ENCODE data around the gene IL1RL1.

Gene IL1RL1

DNA sequence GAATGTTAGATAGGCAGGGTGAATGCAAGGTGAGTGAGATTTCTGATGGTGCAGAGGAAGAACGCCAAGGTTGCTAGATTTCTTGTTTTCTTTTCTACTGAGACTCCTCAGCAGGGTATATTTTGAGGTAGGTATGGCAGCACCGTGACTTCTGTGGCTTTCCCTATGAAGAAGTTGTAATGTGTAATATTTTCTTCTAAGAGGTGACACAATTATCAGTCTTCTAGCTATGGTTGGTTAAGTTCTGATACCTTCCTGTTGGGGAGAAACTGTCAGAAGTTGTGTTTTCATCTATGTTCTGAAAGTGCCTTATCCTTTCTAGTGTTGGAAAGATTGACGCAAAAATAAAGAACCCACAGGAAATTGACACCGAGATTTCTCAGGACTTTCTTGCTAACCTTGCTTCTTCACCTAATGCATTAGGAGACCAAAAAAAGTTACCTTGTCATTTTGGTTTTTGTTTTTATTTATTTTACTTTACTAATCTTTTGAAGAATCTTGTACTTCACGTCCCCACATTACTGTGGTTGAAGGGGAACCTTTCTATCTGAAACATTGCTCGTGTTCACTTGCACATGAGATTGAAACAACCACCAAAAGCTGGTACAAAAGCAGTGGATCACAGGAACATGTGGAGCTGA, 56.1 kb downstream of the IL1RL1 start:
- no peak for DNase-seq (ENCODE audit: low read depth in 2 of 2)

DNA sequence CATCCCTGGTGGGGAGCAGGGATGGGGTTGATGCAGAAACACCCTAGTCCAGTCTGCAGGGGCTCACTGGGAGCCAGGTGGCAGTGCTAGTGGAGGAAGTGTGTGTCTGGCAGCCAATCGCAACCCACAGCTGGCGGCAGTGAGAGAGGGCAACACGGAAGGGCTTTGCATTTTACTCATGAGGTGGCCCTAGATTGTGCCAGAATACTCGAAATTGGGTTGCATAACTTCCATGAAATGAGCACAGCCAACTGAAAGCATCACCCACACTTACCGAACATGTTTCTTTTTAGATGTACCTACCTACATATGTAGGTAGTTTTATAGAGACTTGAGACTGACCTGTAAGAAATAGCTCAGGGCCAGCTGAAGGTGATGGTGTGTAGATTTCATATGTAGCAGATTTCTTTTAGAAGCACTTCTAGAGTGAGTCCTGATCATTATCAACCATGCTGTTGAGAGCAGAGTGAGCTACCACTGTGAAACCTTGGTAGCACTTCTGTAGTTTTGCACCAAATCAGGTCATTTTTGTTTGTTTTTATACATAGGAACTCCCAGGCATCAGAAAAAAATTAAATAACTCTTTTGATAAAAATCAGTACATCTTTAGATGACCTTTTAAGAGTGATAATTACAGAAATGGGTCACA, 57.2 kb downstream of the IL1RL1 start:
- no peak for DNase-seq (ENCODE audit: low read depth in 2 of 2)

DNA sequence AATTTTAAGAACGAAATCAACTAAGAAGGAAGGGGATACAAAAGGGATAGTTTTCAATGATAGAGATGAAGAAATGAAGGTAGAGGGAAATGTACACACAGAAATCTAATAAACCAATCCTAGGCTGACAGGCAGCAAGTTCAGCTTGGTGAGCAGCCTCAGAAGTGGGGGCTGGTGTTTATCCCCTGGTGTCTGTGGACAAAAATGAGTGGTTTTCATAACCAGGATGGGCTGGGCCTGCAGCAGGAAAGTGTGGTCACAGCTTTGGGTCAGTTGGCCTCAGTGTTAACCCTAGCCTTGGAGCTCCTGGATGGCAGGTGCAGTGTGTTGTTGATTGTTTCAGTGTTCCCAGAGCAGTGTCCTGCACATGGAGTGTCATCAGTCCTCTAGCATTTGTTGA, 58.5 kb downstream of the IL1RL1 start:
- DNase-seq (ENCODE audit: low read depth in 2 of 2), result no peak

DNA sequence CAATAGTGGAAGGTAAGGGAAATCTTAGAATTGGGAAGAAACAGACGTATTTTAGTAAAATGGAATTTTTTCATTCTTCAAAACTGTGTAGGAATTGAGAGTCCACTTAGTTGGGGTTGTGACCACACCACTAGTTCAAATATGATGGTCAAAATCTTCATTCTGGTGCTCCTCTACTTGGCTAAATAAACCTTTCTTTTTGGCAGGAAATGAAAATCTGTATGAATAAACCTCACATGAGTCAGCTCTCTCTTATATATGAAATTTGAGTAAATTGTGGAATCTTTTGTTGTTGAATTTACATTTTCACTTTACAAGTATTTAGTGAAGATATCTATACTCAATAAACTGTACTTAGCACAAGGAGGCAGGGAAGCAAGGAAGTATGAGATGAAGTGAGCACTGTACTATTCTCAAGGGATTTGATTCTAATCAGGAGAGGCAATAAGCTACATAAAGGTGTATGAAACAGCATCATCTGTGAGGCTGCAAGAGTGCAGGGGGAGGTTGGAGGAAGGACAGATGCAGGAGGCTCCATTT, 64.8 kb downstream of the IL1RL1 start:
- DNase-seq (ENCODE audit: low read depth in 2 of 2), result no peak

DNA sequence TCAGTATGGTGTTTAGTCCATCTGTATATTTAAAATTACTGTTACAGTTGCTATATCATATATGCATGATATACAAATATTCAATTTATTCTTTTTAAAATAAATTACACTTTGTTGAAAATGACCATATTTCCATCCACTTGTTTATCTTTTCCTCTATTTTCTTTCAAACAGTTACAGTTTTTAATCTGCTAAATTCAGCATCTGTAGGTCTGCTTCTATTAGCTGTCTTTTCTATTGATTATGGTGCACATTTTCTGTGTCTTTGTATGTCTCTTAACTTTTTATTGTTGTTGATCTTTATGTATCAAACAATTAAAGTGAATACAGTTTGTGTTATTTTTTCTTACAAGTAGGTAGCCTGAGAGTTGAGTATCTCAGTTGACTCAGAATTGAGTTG, 72.4 kb downstream of the IL1RL1 start:
- DNase-seq (ENCODE audit: low read depth in 2 of 2), result no peak

DNA sequence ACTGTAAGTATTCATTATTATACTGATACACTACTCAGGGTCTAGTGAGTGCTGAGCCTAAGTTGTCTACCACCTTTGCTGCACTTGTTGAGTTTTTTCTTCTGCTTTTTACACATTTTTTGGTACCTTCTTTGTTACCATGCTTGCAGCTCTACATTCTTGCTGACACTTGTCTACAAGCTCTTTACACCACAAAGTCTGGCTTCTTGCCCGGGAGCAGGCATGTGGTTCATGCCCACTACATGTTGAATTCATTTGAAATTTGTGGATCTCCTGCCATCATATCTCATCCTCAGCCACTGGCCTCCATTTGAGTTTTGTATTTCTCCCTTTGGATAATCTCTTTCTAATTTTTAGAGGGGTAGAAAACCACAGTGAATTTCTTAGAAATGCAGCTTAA, 74.2 kb downstream of the IL1RL1 start:
- no peak for DNase-seq (ENCODE audit: low read depth in 2 of 2)

DNA sequence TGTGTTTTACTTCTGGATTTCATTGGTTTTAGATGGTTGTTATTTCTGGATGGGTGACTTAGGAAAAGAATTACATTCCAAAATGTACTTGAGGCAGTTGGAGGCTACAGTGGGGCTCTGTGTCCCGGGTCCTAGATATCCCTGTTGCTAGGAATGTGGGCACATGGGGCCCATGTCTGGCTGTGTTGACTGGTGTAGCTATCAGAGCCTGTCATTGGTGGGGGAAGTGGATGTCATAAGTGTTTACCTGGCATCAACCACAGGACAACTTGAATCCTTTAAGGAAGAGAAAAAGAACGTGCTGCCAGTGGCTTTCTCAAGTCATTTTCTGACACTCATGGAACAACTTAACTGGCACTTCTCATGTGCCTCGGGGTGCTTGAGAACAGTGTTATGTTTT, 74.6 kb downstream of the IL1RL1 start:
- no peak for DNase-seq (ENCODE audit: low read depth in 2 of 2)

DNA sequence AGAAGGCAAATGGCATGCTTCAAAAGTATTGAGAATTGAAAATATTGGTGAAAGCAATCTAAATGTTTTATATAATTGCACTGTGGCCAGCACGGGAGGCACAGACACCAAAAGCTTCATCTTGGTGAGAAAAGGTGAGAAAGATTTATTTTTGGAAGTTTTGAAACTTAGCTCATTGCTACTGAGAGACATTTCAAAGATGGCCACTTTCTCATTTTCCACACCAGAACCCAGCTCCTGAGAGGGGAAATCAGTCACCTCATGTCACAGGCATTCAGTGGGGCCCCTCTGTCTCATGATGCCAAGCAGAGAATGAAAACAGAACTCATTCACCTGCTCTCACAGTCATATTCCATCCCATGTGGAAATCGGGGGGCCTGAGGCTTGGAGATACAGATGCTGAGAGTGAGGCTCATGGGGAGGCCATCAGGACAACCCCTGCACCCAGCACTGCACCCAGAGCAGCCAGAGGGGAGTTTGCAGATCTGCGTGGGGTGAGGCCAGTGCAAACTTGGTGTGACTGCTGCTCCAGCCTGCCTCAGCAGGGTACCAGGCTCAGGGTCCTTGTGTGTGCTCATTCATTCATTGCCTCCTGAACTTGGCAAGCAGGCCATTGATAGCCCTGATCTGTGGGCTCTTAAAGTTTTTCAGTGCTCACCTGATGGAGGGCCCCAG, 75.6 kb downstream of the IL1RL1 start:
- no peak for DNase-seq (ENCODE audit: low read depth in 2 of 2)

DNA sequence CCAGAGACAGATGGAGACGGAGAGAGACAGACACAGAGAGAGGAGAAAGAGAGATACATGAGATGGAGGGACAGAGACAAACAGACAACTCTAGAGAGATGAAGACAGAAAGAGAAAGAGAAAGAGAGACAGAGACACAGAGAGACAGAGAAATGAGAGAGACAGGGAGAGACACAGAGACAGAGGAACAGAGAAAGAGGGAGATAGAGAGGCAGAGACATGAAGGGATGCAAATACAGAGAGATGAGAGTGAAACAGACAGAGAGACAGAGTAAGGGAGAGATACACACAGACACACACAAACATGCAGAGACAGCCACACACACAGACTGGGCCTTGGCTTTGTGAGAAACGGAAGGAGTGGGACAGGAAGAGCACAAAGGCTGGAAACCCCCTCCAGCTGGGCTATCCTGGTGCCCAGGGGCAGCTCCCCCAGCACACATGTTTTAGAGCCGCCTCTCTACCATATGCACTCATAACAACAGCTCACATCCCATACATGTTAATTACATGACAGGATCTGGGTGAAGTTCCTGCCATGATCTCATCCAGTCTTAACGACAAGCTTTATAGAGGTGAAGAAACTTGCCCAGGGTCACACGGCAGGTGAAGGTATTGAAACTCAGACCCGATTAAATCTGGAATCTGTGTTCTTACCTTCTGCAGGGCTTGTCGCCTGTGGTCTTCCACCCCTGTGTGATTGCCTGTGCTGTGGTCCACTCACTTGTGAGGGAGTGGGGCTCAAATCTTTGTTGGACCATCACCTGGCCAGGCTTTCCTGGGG, 76.6 kb downstream of the IL1RL1 start:
- no peak for DNase-seq (ENCODE audit: low read depth in 2 of 2)

DNA sequence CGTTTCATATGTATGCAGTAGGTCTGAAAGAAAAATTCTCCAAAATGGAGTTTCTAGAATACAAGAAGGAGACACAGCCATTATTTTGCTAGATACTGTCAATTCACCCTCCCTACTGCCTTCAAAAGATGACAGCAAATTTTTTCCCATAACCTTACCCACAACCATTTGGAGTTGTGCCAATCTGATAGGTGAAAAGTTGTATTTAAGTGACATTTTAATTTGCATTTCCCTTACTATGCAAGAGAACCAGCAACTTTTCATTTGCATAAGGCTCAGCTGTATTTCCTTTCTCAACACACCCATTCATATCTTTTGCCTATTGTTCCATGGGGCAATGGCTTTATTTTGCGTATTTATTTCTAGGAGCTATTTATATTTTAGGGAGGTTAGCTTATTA, 80.2 kb downstream of the IL1RL1 start:
- no peak for DNase-seq (ENCODE audit: low read depth in 2 of 2)

DNA sequence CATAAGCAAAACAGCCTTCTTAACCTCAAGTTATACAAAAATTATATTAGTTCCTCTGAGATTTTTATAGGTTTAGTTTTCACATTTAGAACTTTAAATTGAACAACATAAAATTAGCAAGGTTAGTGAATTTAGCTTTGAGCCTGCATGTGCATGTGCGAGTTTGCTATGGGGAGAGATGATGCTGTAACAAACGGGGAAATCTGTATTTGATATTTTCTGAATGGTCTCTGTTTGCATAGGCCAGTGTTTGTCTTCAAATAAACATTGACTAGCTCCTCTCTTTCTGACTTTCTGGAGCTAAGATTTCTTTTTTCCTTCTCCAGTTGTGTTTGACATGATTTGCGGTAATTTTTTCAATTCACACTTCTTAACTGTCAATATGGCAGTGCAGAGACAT, 80.7 kb downstream of the IL1RL1 start:
- DNase-seq (ENCODE audit: low read depth in 2 of 2), result no peak

DNA sequence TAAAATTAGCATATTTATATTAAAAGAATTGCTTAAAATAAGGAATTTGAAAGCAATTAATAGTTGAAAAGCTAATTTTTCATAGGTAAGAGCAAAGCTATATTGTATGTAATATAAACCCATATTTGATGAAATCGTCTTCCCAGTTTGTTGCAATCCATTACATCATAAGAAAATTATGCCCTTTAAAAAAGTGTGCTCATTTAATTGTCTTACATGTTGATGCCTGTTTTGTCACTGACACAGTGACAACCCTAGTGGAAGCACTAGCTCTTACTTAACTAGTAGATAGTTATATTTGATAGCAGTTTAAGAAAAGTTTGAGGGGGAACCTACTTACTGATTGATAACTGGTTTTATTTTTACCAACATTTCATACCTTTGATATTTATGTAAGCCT, 81.6 kb downstream of the IL1RL1 start:
- DNase-seq (ENCODE audit: low read depth in 2 of 2), result no peak

DNA sequence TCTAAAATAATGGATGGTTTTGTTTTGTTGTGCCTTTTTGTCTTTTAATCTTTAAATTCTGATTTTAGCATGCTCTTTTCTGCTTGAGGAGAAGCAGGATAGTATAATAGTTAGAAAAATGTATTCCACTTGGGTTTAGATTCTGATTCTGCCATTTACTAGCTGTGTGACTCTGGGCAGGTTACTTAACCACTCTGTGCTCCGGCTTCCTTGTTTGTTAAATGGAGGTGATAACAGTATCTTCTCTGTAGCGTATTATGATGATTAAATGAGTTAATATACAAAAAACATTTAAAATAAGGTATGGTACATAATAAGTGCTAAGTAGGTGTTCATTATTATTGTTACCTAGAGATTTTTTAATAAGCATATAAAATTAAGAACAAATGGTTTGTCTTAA, 84.6 kb downstream of the IL1RL1 start:
- DNase-seq (ENCODE audit: low read depth in 2 of 2), result no peak

DNA sequence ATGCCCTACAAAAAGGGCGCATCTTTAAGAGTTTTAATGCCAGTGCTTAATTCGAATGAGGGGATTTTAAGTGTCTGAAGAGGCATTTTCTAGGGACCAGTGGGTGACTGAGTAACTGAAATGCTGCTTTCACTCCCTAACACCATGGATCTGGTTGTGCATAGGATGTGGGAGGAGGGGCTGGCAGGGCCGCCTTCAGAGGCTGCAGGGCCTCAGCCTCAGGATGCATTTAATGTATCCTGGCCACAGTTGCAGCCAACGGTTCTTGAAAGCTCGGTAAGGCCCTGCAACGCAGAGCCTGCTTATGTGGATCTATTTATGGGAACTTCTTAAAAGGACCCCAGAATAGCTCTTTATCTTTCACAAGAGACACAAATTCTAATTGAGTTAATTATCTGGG, 85.8 kb downstream of the IL1RL1 start:
- DNase-seq (ENCODE audit: low read depth in 2 of 2), result no peak

DNA sequence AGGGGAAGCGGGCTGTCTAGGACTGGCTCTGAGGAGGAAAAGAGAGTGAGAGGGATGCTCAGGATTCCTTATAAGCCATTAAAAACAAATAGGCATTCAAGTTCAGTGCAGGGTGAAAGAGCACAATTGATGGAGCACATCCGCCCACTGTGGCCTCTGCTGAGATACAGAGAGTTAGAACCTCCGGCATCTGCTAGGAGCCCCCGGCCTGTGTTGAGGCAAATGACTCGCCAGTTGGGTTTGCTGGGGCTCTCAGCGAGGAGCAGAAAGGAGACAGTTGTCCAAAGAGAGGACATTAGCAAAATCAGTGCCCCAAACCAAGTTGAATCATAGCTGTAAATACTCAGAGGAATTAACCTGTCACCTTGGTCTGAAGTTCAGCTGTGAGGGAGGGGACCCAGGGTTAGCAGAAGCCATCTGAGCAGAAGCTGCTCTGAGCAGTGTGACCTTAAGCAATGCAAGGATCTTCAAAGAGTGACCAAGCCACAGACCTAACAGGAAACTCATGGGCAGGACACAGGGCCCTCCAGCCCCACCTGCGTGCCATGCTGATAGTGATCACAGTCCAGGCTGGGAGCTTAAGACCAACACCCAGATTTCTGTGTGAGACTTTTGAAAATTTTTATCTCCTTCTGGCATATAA, 88.3 kb downstream of the IL1RL1 start:
- DNase-seq (ENCODE audit: low read depth in 2 of 2), result no peak

DNA sequence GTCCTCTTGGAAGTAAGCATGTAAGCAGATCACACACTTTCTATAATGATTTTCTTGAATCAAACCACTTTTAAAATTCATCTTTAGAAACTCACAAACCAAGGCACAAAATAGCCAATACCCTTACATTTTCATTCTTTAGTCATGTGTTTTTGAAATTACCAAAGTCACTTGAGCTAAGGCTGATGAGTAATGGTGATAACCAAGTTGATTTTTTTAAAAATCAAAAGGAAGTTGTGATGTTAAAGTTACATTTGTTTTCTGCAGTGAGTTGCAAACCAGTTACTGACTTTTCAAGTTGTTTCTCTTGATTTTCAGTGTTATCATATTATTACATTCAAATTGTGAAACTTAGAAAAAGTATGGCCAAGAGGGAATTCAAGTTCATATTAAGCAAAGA, 90.1 kb downstream of the IL1RL1 start:
- DNase-seq (ENCODE audit: low read depth in 2 of 2), result no peak
